GM21360 (cell line): ENCODE data around the gene TEX38.

Source experiments
- ATAC-seq: cut with Tn5 transposase; IDR thresholded peaks from one replicate; pipeline ENCODE4 v1.9.1; 2021; ENCODE audit warnings: mild to moderate bottlenecking, moderate library complexity; ENCODE audit not compliant: unreplicated experiment

The TEX38 gene

GRCh38 chr1:46721204-46721603, 49.5 kb downstream of the TEX38 start:
- ATAC-seq = no peak

GRCh38 chr1:46721686-46722205, 50.1 kb downstream of the TEX38 start:
- no peak for ATAC-seq
